HG02759 (cell line): ENCODE data around the gene VAV3.

Source experiments
- ATAC-seq: cut with Tn5 transposase; IDR thresholded peaks from one replicate; pipeline ENCODE4 v1.9.1; 2021; ENCODE audit warnings: mild to moderate bottlenecking, moderate library complexity; ENCODE audit not compliant: unreplicated experiment

VAV3 gene

GRCh38 chr1:107604825-107605224 lies 360.2 kb downstream of the VAV3 start:
- ATAC-seq, result no peak

GRCh38 chr1:107600607-107601160 lies 364.3 kb downstream of the VAV3 start:
- ATAC-seq, result no peak

- no peak for ATAC-seq
These were observed 365.8 kb downstream of the VAV3 start for GRCh38 chr1:107599220-107599619.

GRCh38 chr1:107597290-107597689 lies 367.7 kb downstream of the VAV3 start:
- ATAC-seq, result no peak

GRCh38 chr1:107594536-107594935 lies 370.4 kb downstream of the VAV3 start:
- no peak for ATAC-seq

GRCh38 chr1:107593501-107594209 lies 371.3 kb downstream of the VAV3 start:
- ATAC-seq, result no peak

GRCh38 chr1:107590900-107591622 lies 373.9 kb downstream of the VAV3 start:
- no peak for ATAC-seq

GRCh38 chr1:107590087-107590486 lies 374.9 kb downstream of the VAV3 start:
- no peak for ATAC-seq

GRCh38 chr1:107588321-107588720 lies 376.7 kb downstream of the VAV3 start:
- no peak for ATAC-seq

- ATAC-seq, result no peak
These were observed 389.8 kb downstream of the VAV3 start for GRCh38 chr1:107575226-107575625.

- no peak for ATAC-seq
These were observed 390.9 kb downstream of the VAV3 start for GRCh38 chr1:107574044-107574443.

GRCh38 chr1:107572674-107573211 lies 392.2 kb downstream of the VAV3 start:
- no peak for ATAC-seq

GRCh38 chr1:107570768-107571167 lies 394.2 kb downstream of the VAV3 start:
- ATAC-seq, result no peak

GRCh38 chr1:107563441-107563840 lies 401.5 kb downstream of the VAV3 start:
- ATAC-seq, result no peak

GRCh38 chr1:107559881-107560280 lies 405.1 kb downstream of the VAV3 start:
- no peak for ATAC-seq

- no peak for ATAC-seq
These were observed 407.9 kb downstream of the VAV3 start for GRCh38 chr1:107557095-107557494.

GRCh38 chr1:107555578-107555977 lies 409.4 kb downstream of the VAV3 start:
- no peak for ATAC-seq

- ATAC-seq, result no peak
These were observed 412.2 kb downstream of the VAV3 start for GRCh38 chr1:107552781-107553180.

GRCh38 chr1:107551456-107551855 lies 413.5 kb downstream of the VAV3 start:
- ATAC-seq, result no peak

GRCh38 chr1:107550358-107550757 lies 414.6 kb downstream of the VAV3 start:
- no peak for ATAC-seq

GRCh38 chr1:107549152-107549810 lies 415.7 kb downstream of the VAV3 start:
- no peak for ATAC-seq
